HepG2 (cell line): ENCODE measurements around the gene DCHS2. TPM values are rescaled to one million over a fixed set of nuclear protein-coding genes. Genes with fewer than 3 reads are reported as not detected.

Experiments
- ATAC-seq: fragments of 200-7000 bp; cut with Tn5 transposase; 3 replicates; pipeline ENCODE4 v1.9.1; 2020; ENCODE audit warnings: mild to moderate bottlenecking, moderate library complexity
- BruUV-seq: library from RNA; stranded (reverse); fragments of 400-500 nt; replicated peaks from 2 replicates; lab custom pipeline; 2021; lab: Mats Ljungman, UMichigan
- CTCF ChIA-PET: fragments of 300-600 bp; formaldehyde crosslinking; extraction: SDS; loops from one replicate; lab custom pipeline; 2021; ENCODE audit warnings: low total read pairs, inconsistent platforms, low intra/inter-chr PET ratio; lab: Yijun Ruan, JAX
- POLR2A ChIA-PET: fragments of 350-600 bp; sonication (Branson Sonifier 250); formaldehyde crosslinking; loops from one replicate; lab custom pipeline; 2020; ENCODE audit warnings: antibody characterized with exemption, inconsistent platforms; lab: Yijun Ruan, JAX
- DNase-seq: peaks from one replicate; pipeline ENCODE4 v3.0.0-alpha.2; 2015; ENCODE audit warnings: low spot score
- FAIRE-seq: peaks from 3 replicates; lab custom pipeline; 2011; peaks lifted over from hg19 to GRCh38; lab: Jason Lieb, UNC
- H2AFZ ChIP-seq: one replicate; pipeline ENCODE4 v1.6.1; 2011; ENCODE audit warnings: low read length, inconsistent platforms
- H3K27ac ChIP-seq: fragments of 300-600 bp; 3 replicates; pipeline ENCODE4 v1.8.0; 2011; ENCODE audit warnings: mixed run types, mild to moderate bottlenecking, mixed read lengths, low read length, inconsistent platforms; ENCODE audit not compliant: insufficient read depth; ENCODE audit errors: extremely low read length
- H3K27me3 ChIP-seq, 2 experiments: fragments of 200-600 bp in 1 of 2; 2 replicates in 1 of 2; 3 replicates in 1 of 2; pipeline versions ENCODE4 v1.6.0 to v1.8.0; 2011; ENCODE audit warnings: low read length in 2 of 2, mild to moderate bottlenecking in 2 of 2, moderate library complexity in 2 of 2, inconsistent platforms in 1 of 2; ENCODE audit not compliant: insufficient read depth in 2 of 2, control insufficient read depth in 1 of 2
- H3K36me3 ChIP-seq, 2 experiments: fragments of 200-600 bp in 1 of 2; replicated peaks in 1 of 2; 2 replicates in 1 of 2; 3 replicates in 1 of 2; pipeline versions ENCODE4 v1.5.1 to v1.8.0; 2011; ENCODE audit warnings: low read length in 2 of 2, inconsistent platforms in 1 of 2; ENCODE audit not compliant: insufficient read depth in 2 of 2, control insufficient read depth in 1 of 2
- H3K4me1 ChIP-seq: 2 replicates; pipeline ENCODE4 v1.5.1; 2012; ENCODE audit warnings: low read length, inconsistent platforms; ENCODE audit not compliant: insufficient read depth
- H3K4me2 ChIP-seq: 2 replicates; pipeline ENCODE4 v1.6.0; 2011; ENCODE audit warnings: low read depth, low read length, inconsistent platforms
- H3K4me3 ChIP-seq, 3 experiments: fragments of 200-600 bp in 1 of 3; sonication (generic), shearing (Covaris generic) in 1 of 3; replicated peaks in 1 of 3; 2 replicates each; pipeline ENCODE4 v1.5.1; 2011 to 2016; ENCODE audit warnings: low read length in 3 of 3, inconsistent platforms in 2 of 3, low read depth in 2 of 3, mild to moderate bottlenecking in 2 of 3, control low read depth in 1 of 3, mixed read lengths in 1 of 3; ENCODE audit not compliant: insufficient read depth in 1 of 3
- H3K79me2 ChIP-seq: one replicate; pipeline ENCODE4 v1.6.1; 2011; ENCODE audit warnings: low read length, inconsistent platforms; ENCODE audit not compliant: insufficient read depth
- H3K9ac ChIP-seq: 2 replicates; pipeline ENCODE4 v1.6.0; 2011; ENCODE audit warnings: mild to moderate bottlenecking, low read depth, low read length, inconsistent platforms; ENCODE audit not compliant: insufficient read depth
- H3K9me3 ChIP-seq: 2 replicates; pipeline ENCODE4 v1.5.1; 2012; ENCODE audit warnings: mild to moderate bottlenecking, low read length
- H4K20me1 ChIP-seq: 2 replicates; pipeline ENCODE4 v1.6.0; 2011; ENCODE audit warnings: inconsistent platforms, mild to moderate bottlenecking, low read length, moderate library complexity; ENCODE audit not compliant: insufficient read depth
- DPF2 ChIP-seq: sonication (generic); formaldehyde crosslinking; IDR thresholded peaks from 2 replicates; pipeline ENCODE4 v1.4.0; 2020; ENCODE audit warnings: mild to moderate bottlenecking, low read depth, missing genetic modification reagents, borderline replicate concordance
- IKZF1 ChIP-seq: fragments of 450-650 bp; IDR thresholded peaks from 2 replicates; pipeline ENCODE4 v1.7.1; 2016
- NRL ChIP-seq: sonication (generic); formaldehyde crosslinking; IDR thresholded peaks from 2 replicates; pipeline ENCODE4 v1.5.0; 2020; ENCODE audit warnings: missing genetic modification reagents, mild to moderate bottlenecking, moderate library complexity, borderline replicate concordance
- PLSCR1 ChIP-seq: sonication (generic); formaldehyde crosslinking; IDR thresholded peaks from 2 replicates; pipeline ENCODE4 v1.5.0; 2020; ENCODE audit warnings: missing genetic modification reagents, mild to moderate bottlenecking, borderline replicate concordance
- SNAPC2 ChIP-seq: sonication (generic); formaldehyde crosslinking; IDR thresholded peaks from 2 replicates; pipeline ENCODE4 v1.8.1; 2022; ENCODE audit warnings: mild to moderate bottlenecking, missing genetic modification reagents
- ZBTB37 ChIP-seq: sonication (generic); formaldehyde crosslinking; IDR thresholded peaks from 2 replicates; pipeline ENCODE4 v1.4.0; 2020; ENCODE audit warnings: mild to moderate bottlenecking, missing genetic modification reagents
- ZBTB38 ChIP-seq: sonication (generic); formaldehyde crosslinking; IDR thresholded peaks from 2 replicates; pipeline ENCODE4 v1.5.1; 2020; ENCODE audit warnings: mild to moderate bottlenecking, missing genetic modification reagents
- ZNF343 ChIP-seq: sonication (generic); formaldehyde crosslinking; IDR thresholded peaks from 2 replicates; pipeline ENCODE4 v1.4.0; 2020; ENCODE audit warnings: mild to moderate bottlenecking, missing genetic modification reagents
- ZNF503 ChIP-seq: sonication (generic); formaldehyde crosslinking; IDR thresholded peaks from 2 replicates; pipeline ENCODE4 v1.4.0; 2020; ENCODE audit warnings: missing genetic modification reagents
- ZNF773 ChIP-seq: sonication (generic); formaldehyde crosslinking; IDR thresholded peaks from 2 replicates; pipeline ENCODE4 v1.4.0; 2020; ENCODE audit warnings: missing genetic modification reagents, borderline replicate concordance
- ZNF781 ChIP-seq: sonication (generic); formaldehyde crosslinking; IDR thresholded peaks from 2 replicates; pipeline ENCODE4 v1.5.1; 2020; ENCODE audit warnings: borderline replicate concordance, mild to moderate bottlenecking, missing genetic modification reagents; ENCODE audit errors: not compliant biosample characterization
- ZSCAN9 ChIP-seq: IDR thresholded peaks from 2 replicates; pipeline ENCODE4 v1.6.1; 2016; ENCODE audit warnings: borderline replicate concordance
- WGBS: methylation state at CpG from one replicate; pipeline ENCODE4 v1.1.6; 2017; ENCODE audit warnings: low lambda C conversion rate; 5-methylcytosine and 5-hydroxymethylcytosine counted together
- in situ Hi-C: cut with HindIII; loops from 2 replicates; pipeline ENCODE4 v1.10.0; 2017; ENCODE audit warnings: low pct_unique_long_range_greater_than_20kb; ENCODE audit not compliant: extremely low pct_ligation_motif_present
- intact Hi-C: fragments of 100-400 bp; cut with micrococcal nuclease; formaldehyde crosslinking; loops from one replicate; pipeline ENCODE4 v1.10.0; 2022; ENCODE audit not compliant: unreplicated experiment
- polyA plus RNA-seq, 8 experiments: library from polyadenylated mRNA; depleted of rRNA in 3 of 8; stranded (reverse) in 7 of 8; unstranded in 1 of 8; fragments of >200 nt; fragmentation: Illumina TruSeq in 4 of 8; extraction: Trizol in 4 of 8; gene quantifications; 2 replicates each; pipeline versions ENCODE4 v1.2.1 to v1.2.3, GENCODE V29; 2011 to 2016; ENCODE audit warnings: low read depth in 4 of 8, missing spikeins in 1 of 8, mixed read lengths in 1 of 8; ENCODE audit not compliant: insufficient read depth in 1 of 8
- total RNA-seq, 5 experiments: library from RNA; depleted of rRNA; stranded (reverse); fragments of >200 nt; fragmentation: Illumina TruSeq; extraction: Trizol; gene quantifications; 2 replicates each; pipeline ENCODE4 v1.2.3, GENCODE V29; 2016; ENCODE audit warnings: low read depth in 1 of 5
- TF ChIP-seq, protein P1 (sequence below): sonication (generic); formaldehyde crosslinking; IDR thresholded peaks from 2 replicates; pipeline ENCODE4 v1.5.0; 2020; ENCODE audit warnings: missing genetic modification reagents, mild to moderate bottlenecking, borderline replicate concordance
- TF ChIP-seq, protein P2 (sequence below): sonication (generic); formaldehyde crosslinking; IDR thresholded peaks from 2 replicates; pipeline ENCODE4 v1.4.0; 2020; ENCODE audit warnings: low read depth, mild to moderate bottlenecking, missing genetic modification reagents

DCHS2 gene
- total and polyA plus RNA-seq, 2 of the 13 experiments (the other 11 are each of a cell fraction or from before 2014, with no cell fraction given) = 0.03 TPM; not detected in 1

GRCh38 chr4:154360491-154360890 is 131.1 kb downstream of the DCHS2 start:
- intact Hi-C loops (no loop called here), in situ Hi-C loops (no loop called here)
- no peaks in the 10 kb centered on the region for H3K36me3 ChIP-seq
- FAIRE-seq = no peak
- H4K20me1 ChIP-seq = no peaks in the 10 kb centered on the region
- H3K9ac ChIP-seq = no peak overlapping the region
- CTCF ChIA-PET = no interaction called here
- no peaks in the 10 kb centered on the region for H3K27me3 ChIP-seq
- no peak for TF ChIP-seq ZBTB37 (CRISPR knock-in tag)
- no peak for TF ChIP-seq IKZF1
- no peak for TF ChIP-seq ZNF781 (CRISPR knock-in tag)
- TF ChIP-seq ZNF773 (CRISPR knock-in tag) = no peak
- POLR2A ChIA-PET = no interaction called here
- H3K4me2 ChIP-seq = no peak overlapping the region
- no peak overlapping the region for H3K4me3 ChIP-seq
- no peak overlapping the region for H2AFZ ChIP-seq
- 0% methylated on average over 2 of the region's 2 CpGs for WGBS
- BruUV-seq = no TSS peak
- no peaks in the 10 kb centered on the region for H3K79me2 ChIP-seq
- H3K9me3 ChIP-seq = no peaks in the 10 kb centered on the region
- DNase-seq = no peak
- no peak for ATAC-seq
- H3K4me1 ChIP-seq = no peaks in the 10 kb centered on the region
- no peak overlapping the region for H3K27ac ChIP-seq

DNA sequence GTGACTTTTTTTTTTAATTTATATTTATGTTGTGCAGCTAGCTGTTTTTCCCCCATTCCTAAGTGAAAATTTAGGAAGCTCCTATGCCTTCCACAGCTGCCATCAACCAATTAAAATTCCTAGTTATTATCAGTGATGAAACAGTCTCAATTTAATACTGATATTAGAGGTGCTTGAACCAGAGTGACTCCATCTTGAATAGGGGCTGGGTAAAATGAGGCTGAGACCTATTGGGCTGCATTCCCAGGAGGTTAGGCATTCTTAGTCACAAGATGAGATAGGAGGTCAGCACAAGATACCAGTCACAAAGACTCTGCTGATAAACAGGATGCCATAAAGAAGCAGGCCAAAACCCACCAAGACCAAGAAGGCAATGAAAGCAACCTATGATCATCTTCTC is 136.7 kb downstream of the DCHS2 start:
- Histone ChIP-seq H3K27me3 (no peaks in the 10 kb centered on the region), H3K36me3 (no peaks in the 10 kb centered on the region), H3K9me3 (no peaks in the 10 kb centered on the region), H3K4me2 (no peak overlapping the region), H3K4me3 (no peak overlapping the region), H3K4me1 (no peaks in the 10 kb centered on the region), H2AFZ (no peak overlapping the region), H3K79me2 (no peaks in the 10 kb centered on the region), H3K9ac (no peak overlapping the region), H3K27ac (no peak overlapping the region), H4K20me1 (no peaks in the 10 kb centered on the region)
- POLR2A ChIA-PET = no interaction called here
- intact Hi-C loops = no loop called here
- CTCF ChIA-PET = no interaction called here
- ATAC-seq (no peak), FAIRE-seq (no peak), DNase-seq (no peak)
- BruUV-seq = no TSS peak
- in situ Hi-C loops = no loop called here
- no peak for TF ChIP-seq PLSCR1
- no peak for TF ChIP-seq ZBTB38
- TF ChIP-seq ZSCAN9 = no peak
- TF ChIP-seq DPF2 = no peak
- TF ChIP-seq ZNF343 (CRISPR knock-in tag) = no peak
- TF ChIP-seq SNAPC2 (CRISPR knock-in tag) = no peak
- no peak for TF ChIP-seq ZNF503 (CRISPR knock-in tag)
- TF ChIP-seq, protein P1, sequence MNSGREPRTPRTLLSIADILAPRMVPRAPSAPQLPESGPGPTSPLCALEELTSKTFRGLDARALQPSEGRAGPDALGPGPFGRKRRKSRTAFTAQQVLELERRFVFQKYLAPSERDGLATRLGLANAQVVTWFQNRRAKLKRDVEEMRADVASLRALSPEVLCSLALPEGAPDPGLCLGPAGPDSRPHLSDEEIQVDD = no peak
- TF ChIP-seq, protein P2, sequence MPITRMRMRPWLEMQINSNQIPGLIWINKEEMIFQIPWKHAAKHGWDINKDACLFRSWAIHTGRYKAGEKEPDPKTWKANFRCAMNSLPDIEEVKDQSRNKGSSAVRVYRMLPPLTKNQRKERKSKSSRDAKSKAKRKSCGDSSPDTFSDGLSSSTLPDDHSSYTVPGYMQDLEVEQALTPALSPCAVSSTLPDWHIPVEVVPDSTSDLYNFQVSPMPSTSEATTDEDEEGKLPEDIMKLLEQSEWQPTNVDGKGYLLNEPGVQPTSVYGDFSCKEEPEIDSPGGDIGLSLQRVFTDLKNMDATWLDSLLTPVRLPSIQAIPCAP = no peak
- TF ChIP-seq NRL = no peak
